Measurements from ENCODE around the gene GAN. TPM values are rescaled to one million over a fixed set of nuclear protein-coding genes. Genes with fewer than 3 reads are reported as not detected.
"Not testable (repeated sequence)": the region's sequence is repeated elsewhere in the genome, so short reads cannot be mapped to it uniquely, and the experiment has no call there.

The GAN gene
- total RNA-seq, 1 donor from 2014 or later: 6.8 TPM

- peaks cover 5 to 12% (median 5%) of the 10 kb centered on the region in 3 donors for H3K27me3 ChIP-seq (ENCODE audit: control insufficient read depth in 3 of 3, insufficient read depth in 3 of 3, low read length in 3 of 3)
- H3K4me3 ChIP-seq (ENCODE audit: low read length in 3 of 3): peak overlapping the region; percentile 57 to 60 (median 58)
Measured at GRCh38 chr16:81403601-81404391, 89.0 kb downstream of the GAN start.

GRCh38 chr16:81405002-81405401 is 90.2 kb downstream of the GAN start:
- H3K9ac ChIP-seq (ENCODE audit: low read depth in 1 of 3, low read length in 3 of 3): not testable (repeated sequence)
- H3K4me1 ChIP-seq (ENCODE audit: control insufficient read depth in 3 of 3, insufficient read depth in 3 of 3, low read length in 3 of 3): peaks cover 6 to 11% (median 9%) of the 10 kb centered on the region in 3 donors

More at GRCh38 chr16:81403601-81404391, 89.0 kb downstream of the GAN start:
- Histone ChIP-seq H3K9me3 (ENCODE audit: control insufficient read depth in 3 of 3, low read length in 3 of 3) (peaks cover 0 to 2% (median 0%) of the 10 kb centered on the region in 3 donors), H3K9ac (ENCODE audit: low read depth in 1 of 3, low read length in 3 of 3) (peak overlapping the region in 1 of 3 donors; percentile 16), H3K36me3 (ENCODE audit: control insufficient read depth in 3 of 3, insufficient read depth in 3 of 3, low read length in 3 of 3) (no peaks in the 10 kb centered on the region), H3K27ac (ENCODE audit: low read depth, low read length) (no peak overlapping the region), H3K4me1 (ENCODE audit: control insufficient read depth in 3 of 3, insufficient read depth in 3 of 3, low read length in 3 of 3) (peaks cover 6 to 11% (median 9%) of the 10 kb centered on the region in 3 donors)

GRCh38 chr16:81405702-81406113 is 90.9 kb downstream of the GAN start:
- Histone ChIP-seq H3K9me3 (ENCODE audit: control insufficient read depth in 3 of 3, low read length in 3 of 3) (no peaks in the 10 kb centered on the region), H3K36me3 (ENCODE audit: control insufficient read depth in 3 of 3, insufficient read depth in 3 of 3, low read length in 3 of 3) (no peaks in the 10 kb centered on the region), H3K27ac (ENCODE audit: low read depth, low read length) (no peak overlapping the region), H3K4me3 (ENCODE audit: low read length in 3 of 3) (no peak overlapping the region), H3K9ac (ENCODE audit: low read depth in 1 of 3, low read length in 3 of 3) (no peak overlapping the region), H3K4me1 (ENCODE audit: control insufficient read depth in 3 of 3, insufficient read depth in 3 of 3, low read length in 3 of 3) (peaks cover 6 to 11% (median 9%) of the 10 kb centered on the region in 3 donors), H3K27me3 (ENCODE audit: control insufficient read depth in 3 of 3, insufficient read depth in 3 of 3, low read length in 3 of 3) (peaks cover 11 to 18% (median 14%) of the 10 kb centered on the region in 3 donors)

More at GRCh38 chr16:81405002-81405401, 90.2 kb downstream of the GAN start:
- not testable (repeated sequence) for H3K4me3 ChIP-seq (ENCODE audit: low read length in 3 of 3); H3K27ac ChIP-seq (ENCODE audit: low read depth, low read length); H3K36me3 ChIP-seq (ENCODE audit: control insufficient read depth in 3 of 3, insufficient read depth in 3 of 3, low read length in 3 of 3); H3K9me3 ChIP-seq (ENCODE audit: control insufficient read depth in 3 of 3, low read length in 3 of 3)
- peaks cover 11 to 18% (median 12%) of the 10 kb centered on the region in 3 donors for H3K27me3 ChIP-seq (ENCODE audit: control insufficient read depth in 3 of 3, insufficient read depth in 3 of 3, low read length in 3 of 3)

- Histone ChIP-seq H3K27ac (ENCODE audit: low read depth, low read length) (no peak overlapping the region), H3K4me3 (ENCODE audit: low read length in 3 of 3) (no peak overlapping the region), H3K9ac (ENCODE audit: low read depth in 1 of 3, low read length in 3 of 3) (no peak overlapping the region), H3K4me1 (ENCODE audit: control insufficient read depth in 3 of 3, insufficient read depth in 3 of 3, low read length in 3 of 3) (peaks cover 6% of the 10 kb centered on the region in 3 donors), H3K9me3 (ENCODE audit: control insufficient read depth in 3 of 3, low read length in 3 of 3) (no peaks in the 10 kb centered on the region), H3K36me3 (ENCODE audit: control insufficient read depth in 3 of 3, insufficient read depth in 3 of 3, low read length in 3 of 3) (no peaks in the 10 kb centered on the region), H3K27me3 (ENCODE audit: control insufficient read depth in 3 of 3, insufficient read depth in 3 of 3, low read length in 3 of 3) (peaks cover 11 to 14% (median 13%) of the 10 kb centered on the region in 3 donors)
Measured at GRCh38 chr16:81408409-81408950, 93.7 kb downstream of the GAN start.

GRCh38 chr16:81409016-81409556 is 94.3 kb downstream of the GAN start:
- Histone ChIP-seq H3K9ac (ENCODE audit: low read depth in 1 of 3, low read length in 3 of 3) (no peak overlapping the region), H3K27me3 (ENCODE audit: control insufficient read depth in 3 of 3, insufficient read depth in 3 of 3, low read length in 3 of 3) (peaks cover 9 to 16% (median 11%) of the 10 kb centered on the region in 3 donors), H3K4me1 (ENCODE audit: control insufficient read depth in 3 of 3, insufficient read depth in 3 of 3, low read length in 3 of 3) (peaks cover 0 to under 1% (median under 1%) of the 10 kb centered on the region in 3 donors)

GRCh38 chr16:81410643-81411293 is 96.0 kb downstream of the GAN start:
- no peak overlapping the region for H3K27ac ChIP-seq (ENCODE audit: low read depth, low read length)
- no peaks in the 10 kb centered on the region for H3K9me3 ChIP-seq (ENCODE audit: control insufficient read depth in 3 of 3, low read length in 3 of 3)
- no peak overlapping the region for H3K9ac ChIP-seq (ENCODE audit: low read depth in 1 of 3, low read length in 3 of 3)
- no peaks in the 10 kb centered on the region for H3K36me3 ChIP-seq (ENCODE audit: control insufficient read depth in 3 of 3, insufficient read depth in 3 of 3, low read length in 3 of 3)
- H3K4me3 ChIP-seq (ENCODE audit: low read length in 3 of 3): no peak overlapping the region
- H3K27me3 ChIP-seq (ENCODE audit: control insufficient read depth in 3 of 3, insufficient read depth in 3 of 3, low read length in 3 of 3): peaks cover 11 to 19% (median 11%) of the 10 kb centered on the region in 3 donors
- H3K4me1 ChIP-seq (ENCODE audit: control insufficient read depth in 3 of 3, insufficient read depth in 3 of 3, low read length in 3 of 3): no peaks in the 10 kb centered on the region

More at GRCh38 chr16:81409016-81409556, 94.3 kb downstream of the GAN start:
- Histone ChIP-seq H3K4me3 (ENCODE audit: low read length in 3 of 3) (no peak overlapping the region), H3K36me3 (ENCODE audit: control insufficient read depth in 3 of 3, insufficient read depth in 3 of 3, low read length in 3 of 3) (no peaks in the 10 kb centered on the region), H3K9me3 (ENCODE audit: control insufficient read depth in 3 of 3, low read length in 3 of 3) (no peaks in the 10 kb centered on the region), H3K27ac (ENCODE audit: low read depth, low read length) (no peak overlapping the region)

GRCh38 chr16:81413245-81413990 is 98.7 kb downstream of the GAN start:
- Histone ChIP-seq H3K36me3 (ENCODE audit: control insufficient read depth in 3 of 3, insufficient read depth in 3 of 3, low read length in 3 of 3) (no peaks in the 10 kb centered on the region), H3K9ac (ENCODE audit: low read depth in 1 of 3, low read length in 3 of 3) (no peak overlapping the region), H3K9me3 (ENCODE audit: control insufficient read depth in 3 of 3, low read length in 3 of 3) (no peaks in the 10 kb centered on the region), H3K27ac (ENCODE audit: low read depth, low read length) (no peak overlapping the region), H3K27me3 (ENCODE audit: control insufficient read depth in 3 of 3, insufficient read depth in 3 of 3, low read length in 3 of 3) (peaks cover 10 to 21% (median 12%) of the 10 kb centered on the region in 3 donors), H3K4me1 (ENCODE audit: control insufficient read depth in 3 of 3, insufficient read depth in 3 of 3, low read length in 3 of 3) (no peaks in the 10 kb centered on the region), H3K4me3 (ENCODE audit: low read length in 3 of 3) (no peak overlapping the region)

GRCh38 chr16:81415751-81416150 is 101.0 kb downstream of the GAN start:
- no peak overlapping the region for H3K9ac ChIP-seq (ENCODE audit: low read depth in 1 of 3, low read length in 3 of 3)
- H3K27me3 ChIP-seq (ENCODE audit: control insufficient read depth in 3 of 3, insufficient read depth in 3 of 3, low read length in 3 of 3): peaks cover 0 to 13% (median 3%) of the 10 kb centered on the region in 3 donors
- H3K4me3 ChIP-seq (ENCODE audit: low read length in 3 of 3): no peak overlapping the region
- no peak overlapping the region for H3K27ac ChIP-seq (ENCODE audit: low read depth, low read length)
- no peaks in the 10 kb centered on the region for H3K9me3 ChIP-seq (ENCODE audit: control insufficient read depth in 3 of 3, low read length in 3 of 3)
- H3K36me3 ChIP-seq (ENCODE audit: control insufficient read depth in 3 of 3, insufficient read depth in 3 of 3, low read length in 3 of 3): no peaks in the 10 kb centered on the region
- H3K4me1 ChIP-seq (ENCODE audit: control insufficient read depth in 3 of 3, insufficient read depth in 3 of 3, low read length in 3 of 3): no peaks in the 10 kb centered on the region

GRCh38 chr16:81416749-81417148 is 102.0 kb downstream of the GAN start:
- no peak overlapping the region for H3K9ac ChIP-seq (ENCODE audit: low read depth in 1 of 3, low read length in 3 of 3)

More at GRCh38 chr16:81416749-81417148, 102.0 kb downstream of the GAN start:
- no peaks in the 10 kb centered on the region for H3K9me3 ChIP-seq (ENCODE audit: control insufficient read depth in 3 of 3, low read length in 3 of 3)
- peaks cover 0 to 11% (median 3%) of the 10 kb centered on the region in 3 donors for H3K27me3 ChIP-seq (ENCODE audit: control insufficient read depth in 3 of 3, insufficient read depth in 3 of 3, low read length in 3 of 3)
- H3K4me1 ChIP-seq (ENCODE audit: control insufficient read depth in 3 of 3, insufficient read depth in 3 of 3, low read length in 3 of 3): no peaks in the 10 kb centered on the region
- no peaks in the 10 kb centered on the region for H3K36me3 ChIP-seq (ENCODE audit: control insufficient read depth in 3 of 3, insufficient read depth in 3 of 3, low read length in 3 of 3)
- H3K4me3 ChIP-seq (ENCODE audit: low read length in 3 of 3): no peak overlapping the region
- no peak overlapping the region for H3K27ac ChIP-seq (ENCODE audit: low read depth, low read length)
